ENCODE results near the gene MBD4.

MBD4 gene

DNA sequence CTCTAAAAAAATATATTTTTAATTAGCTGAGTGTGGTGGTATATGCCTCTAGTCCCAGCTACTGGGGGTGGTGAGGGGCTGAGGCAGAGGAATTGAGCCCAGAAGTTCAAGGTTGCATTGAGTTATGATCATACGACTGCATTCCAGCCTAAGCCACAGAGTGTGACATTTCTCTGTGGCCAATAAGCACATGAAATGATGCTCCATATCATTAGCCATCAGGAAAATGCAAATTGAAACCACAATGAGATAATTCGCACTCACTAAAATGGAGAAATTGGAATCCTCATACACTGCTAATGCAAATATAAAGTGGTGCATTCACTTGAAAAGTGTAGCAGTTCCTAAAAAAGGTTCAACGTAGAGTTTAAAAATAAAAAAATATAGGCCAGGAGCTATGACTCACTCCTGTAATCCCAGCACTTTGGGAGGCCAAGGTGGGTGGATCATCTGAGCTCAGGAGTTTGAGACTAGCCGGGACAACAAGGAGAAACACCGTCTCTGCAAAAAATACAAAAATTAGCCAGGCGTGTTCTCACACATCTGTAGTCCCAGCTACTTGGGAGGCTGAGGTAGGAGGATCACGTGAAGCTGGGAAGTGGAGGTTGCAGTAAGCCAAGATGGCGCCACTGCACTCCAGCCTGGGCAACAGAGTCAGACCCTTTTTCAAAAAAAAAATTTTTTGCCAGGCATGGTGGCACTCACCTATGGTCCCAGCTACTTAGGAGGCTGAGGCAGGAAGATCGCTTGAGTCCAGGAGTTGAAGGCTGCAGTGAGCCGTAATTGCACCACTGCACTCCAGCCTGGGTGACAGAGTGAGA lies 35.4 kb upstream of the MBD4 start:
- peaks cover 10 to 71% (median 31%) of the 10 kb centered on the region in 4 experiments for H3K36me3 ChIP-seq (ENCODE audit: control insufficient read depth in 4 of 4, insufficient read depth in 4 of 4, low read length in 3 of 4)
- ChIA-PET POLR2A (interaction anchor here (0.6 to 0.8 kb wide), 2 partner anchors 16 to 35 kb away, joined by 3 to 5 read pairs; no protein-coding TSS in a partner anchor), CTCF (interaction anchor here (1.5 to 3.7 kb wide), 3 partner anchors 11 to 92 kb away, joined by 4 to 15 read pairs (median 8); no protein-coding TSS in a partner anchor)
- no peak overlapping the region for H3K27ac ChIP-seq (ENCODE audit: insufficient read depth in 1 of 2, low read depth in 1 of 2, low read length in 2 of 2, poor library complexity in 1 of 2, severe bottlenecking in 2 of 2)
- H3K9me3 ChIP-seq (ENCODE audit: control extremely low read depth in 1 of 5, control insufficient read depth in 4 of 5, insufficient read depth in 2 of 5, low read depth in 1 of 5, low read length in 4 of 5): no peaks in the 10 kb centered on the region
- H3K4me1 ChIP-seq (ENCODE audit: control extremely low read depth in 1 of 4, control insufficient read depth in 4 of 4, insufficient read depth in 4 of 4, low read length in 3 of 4): no peaks in the 10 kb centered on the region
- no peak overlapping the region for H3K4me3 ChIP-seq (ENCODE audit: control insufficient read depth in 1 of 7, extremely low read depth in 1 of 7, insufficient read depth in 4 of 7, low read depth in 2 of 7, low read length in 6 of 7)
- no peaks in the 10 kb centered on the region for H3K27me3 ChIP-seq (replicated peaks in 2 of 5; ENCODE audit: control insufficient read depth in 4 of 5, insufficient read depth in 5 of 5, low read length in 4 of 5)
- DNase-seq: no peak
- WGBS (ENCODE audit: insufficient coverage): 97% methylated on average over 10 of the region's 10 CpGs

DNA sequence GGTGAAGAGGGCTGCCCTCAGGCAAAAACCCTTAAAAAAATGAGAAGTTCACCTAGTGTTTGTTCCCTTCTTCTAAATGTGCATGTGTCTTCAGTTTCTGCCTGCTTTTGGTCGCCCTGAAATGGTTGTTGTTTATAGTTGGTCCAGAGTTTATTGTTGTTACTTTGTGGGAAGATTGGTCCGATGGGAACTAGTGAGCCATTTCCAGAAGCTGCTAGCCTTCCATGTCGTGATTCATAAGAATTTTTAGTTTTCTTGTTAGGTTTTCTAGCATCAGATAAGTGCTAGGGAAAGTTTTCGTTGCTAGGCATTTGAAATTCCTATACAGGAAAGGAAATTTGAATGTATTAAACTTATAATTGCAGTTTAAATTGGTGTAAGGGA lies 34.0 kb upstream of the MBD4 start:
- H3K4me1 ChIP-seq (ENCODE audit: control extremely low read depth in 1 of 4, control insufficient read depth in 4 of 4, insufficient read depth in 4 of 4, low read length in 3 of 4): no peaks in the 10 kb centered on the region
- H3K9me3 ChIP-seq (ENCODE audit: control extremely low read depth in 1 of 5, control insufficient read depth in 4 of 5, insufficient read depth in 2 of 5, low read depth in 1 of 5, low read length in 4 of 5): no peaks in the 10 kb centered on the region
- 100% methylated on average over 4 of the region's 4 CpGs for WGBS (ENCODE audit: insufficient coverage)
- ChIA-PET POLR2A (no interaction called here), CTCF (no interaction called here)
- no peak for DNase-seq
- H3K27ac ChIP-seq (ENCODE audit: insufficient read depth in 1 of 2, low read depth in 1 of 2, low read length in 2 of 2, poor library complexity in 1 of 2, severe bottlenecking in 2 of 2): no peak overlapping the region
- peaks cover 12 to 65% (median 30%) of the 10 kb centered on the region in 4 experiments for H3K36me3 ChIP-seq (ENCODE audit: control insufficient read depth in 4 of 4, insufficient read depth in 4 of 4, low read length in 3 of 4)
- H3K4me3 ChIP-seq (ENCODE audit: control insufficient read depth in 1 of 7, extremely low read depth in 1 of 7, insufficient read depth in 4 of 7, low read depth in 2 of 7, low read length in 6 of 7): no peak overlapping the region
- no peaks in the 10 kb centered on the region for H3K27me3 ChIP-seq (replicated peaks in 2 of 5; ENCODE audit: control insufficient read depth in 4 of 5, insufficient read depth in 5 of 5, low read length in 4 of 5)

DNA sequence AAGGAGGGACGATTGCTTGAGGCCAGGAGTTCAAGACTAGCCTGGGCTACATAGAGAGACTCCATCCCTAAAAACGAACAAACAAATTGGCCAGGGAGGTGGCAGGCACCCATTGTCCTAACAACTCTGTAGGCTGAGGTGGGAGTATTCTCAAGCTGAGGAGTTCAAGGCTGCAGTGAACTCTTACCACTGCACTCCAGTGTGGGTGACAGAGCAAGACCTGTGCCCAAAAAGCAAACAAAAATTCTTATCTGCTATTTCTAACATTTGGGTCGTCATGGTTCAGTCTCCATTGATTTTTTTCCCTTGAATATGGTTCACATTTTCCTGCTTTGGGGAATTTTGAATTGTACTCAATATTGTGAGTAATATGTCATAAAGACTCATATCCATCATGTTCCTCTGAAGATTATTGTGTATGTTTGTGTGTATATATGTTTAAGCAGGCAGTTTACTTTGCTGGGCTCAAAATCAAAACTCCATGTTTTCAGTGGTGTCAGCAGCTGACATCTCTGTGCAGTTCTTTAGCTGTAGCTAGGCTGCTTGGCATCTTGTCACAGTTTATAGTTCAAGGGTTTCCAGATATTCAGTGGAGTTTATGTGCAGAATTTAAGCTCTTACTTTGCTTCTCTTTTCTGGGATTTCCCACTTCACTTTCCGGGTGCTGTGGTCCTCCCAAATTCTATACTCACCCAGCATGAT lies 33.5 kb upstream of the MBD4 start:
- POLR2A ChIA-PET: no interaction called here
- Histone ChIP-seq H3K9me3 (ENCODE audit: control extremely low read depth in 1 of 5, control insufficient read depth in 4 of 5, insufficient read depth in 2 of 5, low read depth in 1 of 5, low read length in 4 of 5) (no peaks in the 10 kb centered on the region), H3K36me3 (ENCODE audit: control insufficient read depth in 4 of 4, insufficient read depth in 4 of 4, low read length in 3 of 4) (peaks cover 12 to 62% (median 29%) of the 10 kb centered on the region in 4 experiments), H3K27ac (ENCODE audit: insufficient read depth in 1 of 2, low read depth in 1 of 2, low read length in 2 of 2, poor library complexity in 1 of 2, severe bottlenecking in 2 of 2) (no peak overlapping the region), H3K4me1 (ENCODE audit: control extremely low read depth in 1 of 4, control insufficient read depth in 4 of 4, insufficient read depth in 4 of 4, low read length in 3 of 4) (no peaks in the 10 kb centered on the region), H3K27me3 (replicated peaks in 2 of 5; ENCODE audit: control insufficient read depth in 4 of 5, insufficient read depth in 5 of 5, low read length in 4 of 5) (no peaks in the 10 kb centered on the region), H3K4me3 (ENCODE audit: control insufficient read depth in 1 of 7, extremely low read depth in 1 of 7, insufficient read depth in 4 of 7, low read depth in 2 of 7, low read length in 6 of 7) (no peak overlapping the region)
- 100% methylated on average over 3 of the region's 4 CpGs for WGBS (ENCODE audit: insufficient coverage)
- no peak for DNase-seq
- CTCF ChIA-PET: interaction anchor here (0.5 to 1.1 kb wide), 2 partner anchors 17 to 337 kb away, joined by 3 to 4 read pairs; no protein-coding TSS in a partner anchor

DNA sequence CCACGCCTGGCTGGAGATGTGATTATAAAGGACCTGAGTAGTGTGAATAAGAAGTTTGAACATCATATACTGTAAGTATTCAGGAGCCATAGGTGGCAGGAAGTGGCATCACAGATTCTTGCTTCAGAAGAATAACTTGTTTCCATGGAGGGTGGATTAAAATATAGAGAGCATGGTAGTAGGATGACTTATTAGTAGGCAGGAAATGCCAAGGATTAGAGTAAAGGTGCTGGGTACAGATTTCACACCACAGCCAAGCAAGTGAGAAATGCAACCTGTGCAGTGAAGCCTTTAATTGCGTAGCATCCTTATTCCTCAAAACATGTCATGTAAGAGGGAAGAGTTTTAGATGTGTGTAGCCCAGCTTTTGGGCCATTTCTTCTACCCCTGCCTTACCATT lies 31.1 kb upstream of the MBD4 start:
- Histone ChIP-seq H3K4me1 (ENCODE audit: control extremely low read depth in 1 of 4, control insufficient read depth in 4 of 4, insufficient read depth in 4 of 4, low read length in 3 of 4) (no peaks in the 10 kb centered on the region), H3K27ac (ENCODE audit: insufficient read depth in 1 of 2, low read depth in 1 of 2, low read length in 2 of 2, poor library complexity in 1 of 2, severe bottlenecking in 2 of 2) (no peak overlapping the region), H3K36me3 (ENCODE audit: control insufficient read depth in 4 of 4, insufficient read depth in 4 of 4, low read length in 3 of 4) (peaks cover 10 to 47% (median 14%) of the 10 kb centered on the region in 4 experiments), H3K4me3 (ENCODE audit: control insufficient read depth in 1 of 7, extremely low read depth in 1 of 7, insufficient read depth in 4 of 7, low read depth in 2 of 7, low read length in 6 of 7) (no peak overlapping the region), H3K9me3 (ENCODE audit: control extremely low read depth in 1 of 5, control insufficient read depth in 4 of 5, insufficient read depth in 2 of 5, low read depth in 1 of 5, low read length in 4 of 5) (no peaks in the 10 kb centered on the region), H3K27me3 (replicated peaks in 2 of 5; ENCODE audit: control insufficient read depth in 4 of 5, insufficient read depth in 5 of 5, low read length in 4 of 5) (no peaks in the 10 kb centered on the region)
- ChIA-PET POLR2A (interaction anchor here (0.6 kb wide), 1 partner anchor 347 kb away, joined by 3 read pairs; no protein-coding TSS in a partner anchor), CTCF (interaction anchor here (1.4 kb wide), 1 partner anchor 10 kb away, joined by 3 read pairs; no protein-coding TSS in a partner anchor)
- no peak for DNase-seq
- 100% methylated on average over 1 of the region's 2 CpGs for WGBS (ENCODE audit: insufficient coverage)

DNA sequence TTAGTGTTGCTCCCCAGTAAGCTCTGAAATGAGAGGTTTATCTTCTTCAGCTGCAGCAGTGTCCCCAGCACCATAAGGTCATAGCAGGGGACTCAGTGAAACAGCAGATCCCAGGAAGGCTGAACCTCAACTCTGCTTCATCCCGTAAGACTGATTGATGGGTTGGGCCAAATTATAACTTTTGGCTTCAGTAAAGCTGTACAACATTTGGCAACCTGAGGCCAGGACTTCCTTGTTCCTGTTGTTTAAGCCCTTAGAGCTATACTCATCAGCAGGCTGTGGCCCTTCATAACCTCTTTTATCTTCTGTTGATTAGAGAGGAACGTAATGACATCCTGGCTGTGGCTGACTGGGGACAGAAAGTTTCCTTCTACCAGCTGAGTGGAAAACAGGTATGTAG lies 29.3 kb upstream of the MBD4 start:
- WGBS (ENCODE audit: insufficient coverage): 90% methylated on average over 2 of the region's 2 CpGs
- DNase-seq: no peak
- no peaks in the 10 kb centered on the region for H3K4me1 ChIP-seq (ENCODE audit: control extremely low read depth in 1 of 4, control insufficient read depth in 4 of 4, insufficient read depth in 4 of 4, low read length in 3 of 4)
- ChIA-PET POLR2A (no interaction called here), CTCF (interaction anchor here (1.2 to 2.0 kb wide), 2 partner anchors 8 to 10 kb away, joined by 4 to 6 read pairs; no protein-coding TSS in a partner anchor)
- H3K27ac ChIP-seq (ENCODE audit: insufficient read depth in 1 of 2, low read depth in 1 of 2, low read length in 2 of 2, poor library complexity in 1 of 2, severe bottlenecking in 2 of 2): no peak overlapping the region
- H3K36me3 ChIP-seq (ENCODE audit: control insufficient read depth in 4 of 4, insufficient read depth in 4 of 4, low read length in 3 of 4): peaks cover 6 to 47% (median 12%) of the 10 kb centered on the region in 4 experiments
- H3K9me3 ChIP-seq (ENCODE audit: control extremely low read depth in 1 of 5, control insufficient read depth in 4 of 5, insufficient read depth in 2 of 5, low read depth in 1 of 5, low read length in 4 of 5): no peaks in the 10 kb centered on the region
- no peak overlapping the region for H3K4me3 ChIP-seq (ENCODE audit: control insufficient read depth in 1 of 7, extremely low read depth in 1 of 7, insufficient read depth in 4 of 7, low read depth in 2 of 7, low read length in 6 of 7)
- no peaks in the 10 kb centered on the region for H3K27me3 ChIP-seq (replicated peaks in 2 of 5; ENCODE audit: control insufficient read depth in 4 of 5, insufficient read depth in 5 of 5, low read length in 4 of 5)

DNA sequence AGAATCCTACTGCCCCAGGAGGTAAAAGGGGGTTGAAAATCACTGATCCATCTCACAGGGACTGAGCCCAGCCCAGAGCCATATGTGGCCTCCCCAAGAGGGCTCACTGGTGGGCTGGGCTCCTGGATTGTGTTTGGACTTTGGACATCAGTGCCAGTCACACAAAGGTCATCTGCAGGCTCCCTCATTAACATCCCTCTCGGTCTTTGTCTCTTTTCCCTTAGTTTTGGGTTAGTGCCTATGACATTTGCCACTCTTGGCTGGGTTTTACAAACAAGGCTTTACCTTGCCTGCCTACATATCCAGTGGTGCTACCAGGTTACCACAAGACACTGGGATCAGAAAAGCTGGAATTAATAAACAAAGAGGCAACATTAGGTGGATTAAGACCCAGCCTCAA lies 28.2 kb upstream of the MBD4 start:
- WGBS (ENCODE audit: insufficient coverage): no CpG with 5 or more reads among the region's 1 CpG
- Histone ChIP-seq H3K4me3 (ENCODE audit: control insufficient read depth in 1 of 7, extremely low read depth in 1 of 7, insufficient read depth in 4 of 7, low read depth in 2 of 7, low read length in 6 of 7) (no peak overlapping the region), H3K27ac (ENCODE audit: insufficient read depth in 1 of 2, low read depth in 1 of 2, low read length in 2 of 2, poor library complexity in 1 of 2, severe bottlenecking in 2 of 2) (no peak overlapping the region), H3K4me1 (ENCODE audit: control extremely low read depth in 1 of 4, control insufficient read depth in 4 of 4, insufficient read depth in 4 of 4, low read length in 3 of 4) (no peaks in the 10 kb centered on the region), H3K36me3 (ENCODE audit: control insufficient read depth in 4 of 4, insufficient read depth in 4 of 4, low read length in 3 of 4) (peaks cover 10 to 44% (median 17%) of the 10 kb centered on the region in 4 experiments), H3K9me3 (ENCODE audit: control extremely low read depth in 1 of 5, control insufficient read depth in 4 of 5, insufficient read depth in 2 of 5, low read depth in 1 of 5, low read length in 4 of 5) (no peaks in the 10 kb centered on the region), H3K27me3 (replicated peaks in 2 of 5; ENCODE audit: control insufficient read depth in 4 of 5, insufficient read depth in 5 of 5, low read length in 4 of 5) (no peaks in the 10 kb centered on the region)
- ChIA-PET CTCF (no interaction called here), POLR2A (no interaction called here)
- DNase-seq: no peak
